ENCODE results near the gene CFAP54. TPM values are rescaled to one million over a fixed set of nuclear protein-coding genes. Genes with fewer than 3 reads are reported as not detected.

Gene CFAP54
- polyA plus RNA-seq, 2 of the 4 experiments (the other 2 are of a cell fraction): 0.70 to 1.2 TPM

DNA sequence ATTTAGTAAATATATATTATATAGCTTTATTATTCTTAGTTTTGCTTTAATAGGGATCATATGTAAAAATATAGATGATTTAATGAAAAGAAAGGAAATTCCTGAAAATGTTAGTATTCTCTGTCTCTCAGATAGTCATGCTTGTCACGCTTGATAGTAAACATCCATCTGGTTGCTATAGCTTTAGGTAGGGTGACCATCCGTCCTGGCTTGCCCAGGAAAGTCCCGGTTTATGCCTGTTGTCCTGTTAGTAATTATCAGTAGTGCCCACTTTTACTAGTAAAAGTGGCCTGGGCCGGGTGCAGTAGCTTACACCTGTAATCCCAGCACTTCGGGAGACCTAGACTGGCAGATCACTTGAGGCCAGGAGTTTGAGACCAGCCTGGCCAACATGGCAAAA is 23.8 kb downstream of the CFAP54 start:
- ChIA-PET POLR2A (no interaction called here), CTCF (interaction anchor here (1.1 to 4.4 kb wide), 4 partner anchors 16 to 453 kb away, joined by 3 to 27 read pairs (median 4); no protein-coding TSS in a partner anchor)
- 77% methylated on average over 5 of the region's 5 CpGs for WGBS (ENCODE audit: missing lambda C conversion rate)
- DNase-seq (ENCODE audit: low read depth in 1 of 2, low spot score in 1 of 2) (no peak), FAIRE-seq (no peak), ATAC-seq (no peak)
- Histone ChIP-seq H3K4me2 (no peak overlapping the region), H3K4me3 (no peak overlapping the region), H3K27ac (no peak overlapping the region), H3K9me3 (no peaks in the 10 kb centered on the region), H3K4me1 (peaks cover 9% of the 10 kb centered on the region; the same call in 1 of the 3 replicates)
- no peak for TF ChIP-seq MAFK (IDR thresholded peaks at IDR 0.05; ENCODE audit: partially characterized antibody)
- TF ChIP-seq ZFP36 (IDR thresholded peaks at IDR 0.05; ENCODE audit: borderline replicate concordance, partially characterized antibody): no peak
- no peak for TF ChIP-seq KDM1A (IDR thresholded peaks at IDR 0.05; ENCODE audit: low read depth)
- TF ChIP-seq ZNF302 (CRISPR knock-in tag; IDR thresholded peaks at IDR 0.05): no peak
- TF ChIP-seq, protein P1, sequence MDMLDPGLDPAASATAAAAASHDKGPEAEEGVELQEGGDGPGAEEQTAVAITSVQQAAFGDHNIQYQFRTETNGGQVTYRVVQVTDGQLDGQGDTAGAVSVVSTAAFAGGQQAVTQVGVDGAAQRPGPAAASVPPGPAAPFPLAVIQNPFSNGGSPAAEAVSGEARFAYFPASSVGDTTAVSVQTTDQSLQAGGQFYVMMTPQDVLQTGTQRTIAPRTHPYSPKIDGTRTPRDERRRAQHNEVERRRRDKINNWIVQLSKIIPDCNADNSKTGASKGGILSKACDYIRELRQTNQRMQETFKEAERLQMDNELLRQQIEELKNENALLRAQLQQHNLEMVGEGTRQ (IDR thresholded peaks at IDR 0.05): no peak
- no peak for TF ChIP-seq JUN (IDR thresholded peaks at IDR 0.05)
- TF ChIP-seq, protein P2, sequence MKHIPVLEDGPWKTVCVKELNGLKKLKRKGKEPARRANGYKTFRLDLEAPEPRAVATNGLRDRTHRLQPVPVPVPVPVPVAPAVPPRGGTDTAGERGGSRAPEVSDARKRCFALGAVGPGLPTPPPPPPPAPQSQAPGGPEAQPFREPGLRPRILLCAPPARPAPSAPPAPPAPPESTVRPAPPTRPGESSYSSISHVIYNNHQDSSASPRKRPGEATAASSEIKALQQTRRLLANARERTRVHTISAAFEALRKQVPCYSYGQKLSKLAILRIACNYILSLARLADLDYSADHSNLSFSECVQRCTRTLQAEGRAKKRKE (CRISPR knock-in tag; IDR thresholded peaks at IDR 0.05; ENCODE audit: low read depth): no peak
- no peak for TF ChIP-seq RAD21 (conservative IDR thresholded peaks at IDR 0.05 in 1 of 2, IDR thresholded peaks at IDR 0.05 in 1 of 2)
- TF ChIP-seq JUNB (IDR thresholded peaks at IDR 0.05): no peak
- no peak for TF ChIP-seq EP300 (IDR thresholded peaks at IDR 0.05)
- TF ChIP-seq, protein P3, sequence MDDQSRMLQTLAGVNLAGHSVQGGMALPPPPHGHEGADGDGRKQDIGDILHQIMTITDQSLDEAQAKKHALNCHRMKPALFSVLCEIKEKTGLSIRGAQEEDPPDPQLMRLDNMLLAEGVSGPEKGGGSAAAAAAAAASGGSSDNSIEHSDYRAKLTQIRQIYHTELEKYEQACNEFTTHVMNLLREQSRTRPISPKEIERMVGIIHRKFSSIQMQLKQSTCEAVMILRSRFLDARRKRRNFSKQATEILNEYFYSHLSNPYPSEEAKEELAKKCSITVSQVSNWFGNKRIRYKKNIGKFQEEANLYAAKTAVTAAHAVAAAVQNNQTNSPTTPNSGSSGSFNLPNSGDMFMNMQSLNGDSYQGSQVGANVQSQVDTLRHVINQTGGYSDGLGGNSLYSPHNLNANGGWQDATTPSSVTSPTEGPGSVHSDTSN (IDR thresholded peaks at IDR 0.05): no peak
- TF ChIP-seq, protein P4, sequence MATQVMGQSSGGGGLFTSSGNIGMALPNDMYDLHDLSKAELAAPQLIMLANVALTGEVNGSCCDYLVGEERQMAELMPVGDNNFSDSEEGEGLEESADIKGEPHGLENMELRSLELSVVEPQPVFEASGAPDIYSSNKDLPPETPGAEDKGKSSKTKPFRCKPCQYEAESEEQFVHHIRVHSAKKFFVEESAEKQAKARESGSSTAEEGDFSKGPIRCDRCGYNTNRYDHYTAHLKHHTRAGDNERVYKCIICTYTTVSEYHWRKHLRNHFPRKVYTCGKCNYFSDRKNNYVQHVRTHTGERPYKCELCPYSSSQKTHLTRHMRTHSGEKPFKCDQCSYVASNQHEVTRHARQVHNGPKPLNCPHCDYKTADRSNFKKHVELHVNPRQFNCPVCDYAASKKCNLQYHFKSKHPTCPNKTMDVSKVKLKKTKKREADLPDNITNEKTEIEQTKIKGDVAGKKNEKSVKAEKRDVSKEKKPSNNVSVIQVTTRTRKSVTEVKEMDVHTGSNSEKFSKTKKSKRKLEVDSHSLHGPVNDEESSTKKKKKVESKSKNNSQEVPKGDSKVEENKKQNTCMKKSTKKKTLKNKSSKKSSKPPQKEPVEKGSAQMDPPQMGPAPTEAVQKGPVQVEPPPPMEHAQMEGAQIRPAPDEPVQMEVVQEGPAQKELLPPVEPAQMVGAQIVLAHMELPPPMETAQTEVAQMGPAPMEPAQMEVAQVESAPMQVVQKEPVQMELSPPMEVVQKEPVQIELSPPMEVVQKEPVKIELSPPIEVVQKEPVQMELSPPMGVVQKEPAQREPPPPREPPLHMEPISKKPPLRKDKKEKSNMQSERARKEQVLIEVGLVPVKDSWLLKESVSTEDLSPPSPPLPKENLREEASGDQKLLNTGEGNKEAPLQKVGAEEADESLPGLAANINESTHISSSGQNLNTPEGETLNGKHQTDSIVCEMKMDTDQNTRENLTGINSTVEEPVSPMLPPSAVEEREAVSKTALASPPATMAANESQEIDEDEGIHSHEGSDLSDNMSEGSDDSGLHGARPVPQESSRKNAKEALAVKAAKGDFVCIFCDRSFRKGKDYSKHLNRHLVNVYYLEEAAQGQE (IDR thresholded peaks at IDR 0.05): no peak
- TF ChIP-seq NFE2L2 (conservative IDR thresholded peaks at IDR 0.05; ENCODE audit: low read length): no peak
- no peak for TF ChIP-seq FOSB (CRISPR knock-in tag; IDR thresholded peaks at IDR 0.05)
- no peak for TF ChIP-seq HOXA7 (CRISPR knock-in tag; IDR thresholded peaks at IDR 0.05)
- no peak for TF ChIP-seq SMC3 (IDR thresholded peaks at IDR 0.05)
- TF ChIP-seq EHF (CRISPR knock-in tag; IDR thresholded peaks at IDR 0.05): no peak
- TF ChIP-seq, protein P5, sequence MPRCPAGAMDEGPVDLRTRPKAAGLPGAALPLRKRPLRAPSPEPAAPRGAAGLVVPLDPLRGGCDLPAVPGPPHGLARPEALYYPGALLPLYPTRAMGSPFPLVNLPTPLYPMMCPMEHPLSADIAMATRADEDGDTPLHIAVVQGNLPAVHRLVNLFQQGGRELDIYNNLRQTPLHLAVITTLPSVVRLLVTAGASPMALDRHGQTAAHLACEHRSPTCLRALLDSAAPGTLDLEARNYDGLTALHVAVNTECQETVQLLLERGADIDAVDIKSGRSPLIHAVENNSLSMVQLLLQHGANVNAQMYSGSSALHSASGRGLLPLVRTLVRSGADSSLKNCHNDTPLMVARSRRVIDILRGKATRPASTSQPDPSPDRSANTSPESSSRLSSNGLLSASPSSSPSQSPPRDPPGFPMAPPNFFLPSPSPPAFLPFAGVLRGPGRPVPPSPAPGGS (IDR thresholded peaks at IDR 0.05): no peak
- TF ChIP-seq BHLHE40 (IDR thresholded peaks at IDR 0.05; ENCODE audit: low read depth, low read length): no peak
- no peak for TF ChIP-seq HEYL (CRISPR knock-in tag; IDR thresholded peaks at IDR 0.05)

DNA sequence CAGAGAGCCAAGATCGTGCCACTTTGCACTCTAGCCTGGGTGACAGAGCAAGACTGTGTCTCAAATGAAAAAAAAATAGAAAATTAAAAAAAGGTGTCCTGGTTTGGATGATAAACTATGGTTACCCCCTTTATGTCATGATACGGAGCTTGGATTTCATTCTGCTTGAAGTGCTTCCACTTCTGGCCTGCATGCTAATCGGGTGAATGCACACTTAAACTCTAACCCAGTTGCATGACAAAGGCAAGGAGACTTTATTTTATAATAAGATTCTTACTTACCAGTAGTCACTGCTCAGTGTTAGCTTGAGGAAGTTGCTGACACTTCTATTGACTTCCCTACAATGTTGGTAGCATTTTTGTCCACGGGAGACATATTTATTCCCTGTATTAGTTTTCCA is 24.3 kb downstream of the CFAP54 start:
- no peaks in the 10 kb centered on the region for H3K9me3 ChIP-seq
- POLR2A ChIA-PET: no interaction called here
- FAIRE-seq (no peak), ATAC-seq (no peak), DNase-seq (ENCODE audit: low read depth in 1 of 2, low spot score in 1 of 2) (no peak)
- CTCF ChIA-PET: interaction anchor here (1.1 to 4.4 kb wide), 4 partner anchors 16 to 453 kb away, joined by 3 to 27 read pairs (median 4); no protein-coding TSS in a partner anchor
- TF ChIP-seq TFCP2L1 (CRISPR knock-in tag; IDR thresholded peaks at IDR 0.05) (no peak), JUN (IDR thresholded peaks at IDR 0.05) (no peak), HOXB5 (CRISPR knock-in tag; IDR thresholded peaks at IDR 0.05) (no peak), GATA3 (IDR thresholded peaks at IDR 0.05; ENCODE audit: borderline replicate concordance) (no peak), CEBPB (IDR thresholded peaks at IDR 0.05) (no peak), ESRRA (IDR thresholded peaks at IDR 0.05; ENCODE audit: borderline replicate concordance, low read length) (no peak), ZC3H11A (IDR thresholded peaks at IDR 0.05) (no peak), NFE2L2 (conservative IDR thresholded peaks at IDR 0.05; ENCODE audit: low read length) (no peak), SREBF2 (IDR thresholded peaks at IDR 0.05) (no peak), KDM5A (IDR thresholded peaks at IDR 0.05) (no peak), CBX8 (IDR thresholded peaks at IDR 0.05) (no peak), HOXA7 (CRISPR knock-in tag; IDR thresholded peaks at IDR 0.05) (no peak)
- TF ChIP-seq, protein P6, sequence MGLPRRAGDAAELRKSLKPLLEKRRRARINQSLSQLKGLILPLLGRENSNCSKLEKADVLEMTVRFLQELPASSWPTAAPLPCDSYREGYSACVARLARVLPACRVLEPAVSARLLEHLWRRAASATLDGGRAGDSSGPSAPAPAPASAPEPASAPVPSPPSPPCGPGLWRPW (IDR thresholded peaks at IDR 0.05): no peak
- TF ChIP-seq, protein P7, sequence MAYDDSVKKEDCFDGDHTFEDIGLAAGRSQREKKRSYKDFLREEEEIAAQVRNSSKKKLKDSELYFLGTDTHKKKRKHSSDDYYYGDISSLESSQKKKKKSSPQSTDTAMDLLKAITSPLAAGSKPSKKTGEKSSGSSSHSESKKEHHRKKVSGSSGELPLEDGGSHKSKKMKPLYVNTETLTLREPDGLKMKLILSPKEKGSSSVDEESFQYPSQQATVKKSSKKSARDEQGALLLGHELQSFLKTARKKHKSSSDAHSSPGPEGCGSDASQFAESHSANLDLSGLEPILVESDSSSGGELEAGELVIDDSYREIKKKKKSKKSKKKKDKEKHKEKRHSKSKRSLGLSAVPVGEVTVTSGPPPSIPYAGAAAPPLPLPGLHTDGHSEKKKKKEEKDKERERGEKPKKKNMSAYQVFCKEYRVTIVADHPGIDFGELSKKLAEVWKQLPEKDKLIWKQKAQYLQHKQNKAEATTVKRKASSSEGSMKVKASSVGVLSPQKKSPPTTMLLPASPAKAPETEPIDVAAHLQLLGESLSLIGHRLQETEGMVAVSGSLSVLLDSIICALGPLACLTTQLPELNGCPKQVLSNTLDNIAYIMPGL (CRISPR knock-in tag; IDR thresholded peaks at IDR 0.05; ENCODE audit: borderline replicate concordance): no peak
- no peak overlapping the region for H3K4me2 ChIP-seq
- H3K4me3 ChIP-seq: no peak overlapping the region
- H3K4me1 ChIP-seq: peaks cover 9% of the 10 kb centered on the region; the same call in 1 of the 3 replicates
- 78% methylated on average over 4 of the region's 4 CpGs for WGBS (ENCODE audit: missing lambda C conversion rate)
- H3K27ac ChIP-seq: no peak overlapping the region
